ENCODE results near the gene MSL2.

DNA sequence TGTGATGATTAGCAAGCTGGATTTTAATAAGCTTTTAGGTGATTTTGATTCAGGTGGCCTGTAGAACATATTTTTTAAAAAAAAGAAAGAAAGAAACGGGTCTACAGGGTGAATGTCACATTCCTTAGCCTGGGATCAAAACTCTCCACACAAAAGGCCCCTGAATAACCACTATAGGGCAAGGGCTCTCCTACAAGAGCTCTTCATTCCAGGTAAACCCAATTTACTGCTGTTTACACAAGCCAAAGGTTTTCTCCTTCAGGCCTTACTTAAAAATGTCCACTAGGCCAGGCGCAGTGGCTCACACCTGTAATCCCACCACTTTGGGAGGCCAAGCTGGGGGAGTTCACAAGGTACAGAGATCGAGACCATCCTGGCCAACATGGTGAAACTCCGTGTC, 8.3 kb downstream of the MSL2 start:
- TF ChIP-seq CTCF (IDR thresholded peaks at IDR 0.05; ENCODE audit: low read length): no peak
- no peak for TF ChIP-seq EZH2 (IDR thresholded peaks at IDR 0.05; ENCODE audit: borderline replicate concordance, low read length)

Measured in OCI-LY1 (cell line).